ENCODE results near the gene SLC17A7.

DNA sequence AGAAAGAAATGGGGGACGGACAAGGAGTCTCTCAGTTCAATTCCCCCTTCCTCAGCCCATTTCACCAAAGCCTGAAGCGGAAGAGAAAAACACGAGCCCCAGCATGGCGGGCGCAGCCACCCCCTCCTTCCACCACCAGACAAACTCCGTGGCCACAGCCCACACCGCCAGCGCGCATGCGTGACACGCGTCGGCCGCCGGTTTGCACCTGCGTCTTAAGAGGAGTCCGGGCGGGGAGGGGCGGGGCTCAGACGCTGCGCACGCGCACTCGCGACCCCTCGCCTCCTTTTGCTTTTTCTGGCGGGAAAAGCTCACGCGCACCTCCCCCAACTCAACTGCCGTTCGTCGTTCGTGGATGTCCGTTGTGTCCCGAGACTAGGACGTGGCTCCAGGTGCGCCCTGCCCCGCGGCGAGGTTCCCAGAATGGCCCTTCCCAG lies 53.4 kb downstream of the SLC17A7 start, which contains the start of gene KASH5:
- TF ChIP-seq GATA3 (IDR thresholded peaks at IDR 0.05; ENCODE audit: low read depth, low read length) = no peak
- TF ChIP-seq GATA2 (IDR thresholded peaks at IDR 0.05; ENCODE audit: low read depth, low read length) = no peak
